Subcutaneous abdominal adipose tissue (tissue), 5 donors: ENCODE data around the gene FAN1.

Experiments used
- H3K27ac ChIP-seq: one replicate; pipeline ENCODE4 v1.7.0; 2013; ENCODE audit warnings: low read depth, mild to moderate bottlenecking, inconsistent platforms, low read length, moderate library complexity
- H3K27me3 ChIP-seq, 5 donors: one replicate each; pipeline ENCODE4 v1.7.0; 2013; ENCODE audit warnings: low read length in 5 of 5, inconsistent platforms in 1 of 5; ENCODE audit not compliant: control insufficient read depth in 5 of 5, insufficient read depth in 4 of 5
- H3K36me3 ChIP-seq, 5 donors: one replicate each; pipeline ENCODE4 v1.7.0; 2013; ENCODE audit warnings: low read length in 5 of 5; ENCODE audit not compliant: control insufficient read depth in 5 of 5, insufficient read depth in 5 of 5
- H3K4me1 ChIP-seq, 5 donors: one replicate each; pipeline ENCODE4 v1.7.0; 2013; ENCODE audit warnings: low read length in 5 of 5, mild to moderate bottlenecking in 3 of 5, moderate library complexity in 1 of 5; ENCODE audit not compliant: control insufficient read depth in 5 of 5, insufficient read depth in 5 of 5
- H3K4me3 ChIP-seq, 5 donors: one replicate each; pipeline ENCODE4 v1.7.0; 2013; ENCODE audit warnings: low read length in 5 of 5, low read depth in 1 of 5
- H3K9ac ChIP-seq, 5 donors: one replicate each; pipeline ENCODE4 v1.7.0; 2013; ENCODE audit warnings: low read length in 5 of 5, mild to moderate bottlenecking in 4 of 5, moderate library complexity in 3 of 5
- H3K9me3 ChIP-seq, 5 donors: one replicate each; pipeline ENCODE4 v1.7.0; 2013; ENCODE audit warnings: low read length in 5 of 5; ENCODE audit not compliant: control insufficient read depth in 5 of 5
- donor health status: healthy.
- donor health status: healthy.
- donor health status: healthy.
- donor health status: healthy.
- donor health status: healthy.

Gene FAN1

DNA sequence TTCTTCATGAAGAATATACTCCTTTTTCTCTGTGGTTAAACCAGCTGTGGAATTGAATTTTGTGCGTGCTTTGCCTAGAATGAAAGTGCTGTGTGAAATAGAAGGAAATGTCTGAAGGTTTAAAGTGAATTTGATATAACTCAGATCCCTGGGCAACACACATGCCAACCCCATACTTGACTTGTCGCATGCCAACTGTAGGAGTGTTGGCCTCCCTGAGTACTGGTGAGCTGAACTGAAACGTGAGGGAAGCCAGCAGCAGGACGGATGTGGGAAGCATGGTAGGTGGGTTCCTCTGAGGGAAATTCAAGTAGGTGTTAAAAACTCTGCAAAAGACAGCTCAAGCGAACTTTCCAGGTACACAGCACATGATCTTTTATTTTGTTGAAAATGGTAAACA lies 14.7 kb downstream of the FAN1 start:
- Histone ChIP-seq H3K9ac (no peak overlapping the region), H3K4me3 (no peak overlapping the region), H3K27ac (no peak overlapping the region), H3K9me3 (no peaks in the 10 kb centered on the region), H3K36me3 (peaks cover 15 to 82% (median 57%) of the 10 kb centered on the region in 5 donors), H3K27me3 (no peaks in the 10 kb centered on the region), H3K4me1 (peaks cover 0 to 23% (median 12%) of the 10 kb centered on the region in 5 donors)

DNA sequence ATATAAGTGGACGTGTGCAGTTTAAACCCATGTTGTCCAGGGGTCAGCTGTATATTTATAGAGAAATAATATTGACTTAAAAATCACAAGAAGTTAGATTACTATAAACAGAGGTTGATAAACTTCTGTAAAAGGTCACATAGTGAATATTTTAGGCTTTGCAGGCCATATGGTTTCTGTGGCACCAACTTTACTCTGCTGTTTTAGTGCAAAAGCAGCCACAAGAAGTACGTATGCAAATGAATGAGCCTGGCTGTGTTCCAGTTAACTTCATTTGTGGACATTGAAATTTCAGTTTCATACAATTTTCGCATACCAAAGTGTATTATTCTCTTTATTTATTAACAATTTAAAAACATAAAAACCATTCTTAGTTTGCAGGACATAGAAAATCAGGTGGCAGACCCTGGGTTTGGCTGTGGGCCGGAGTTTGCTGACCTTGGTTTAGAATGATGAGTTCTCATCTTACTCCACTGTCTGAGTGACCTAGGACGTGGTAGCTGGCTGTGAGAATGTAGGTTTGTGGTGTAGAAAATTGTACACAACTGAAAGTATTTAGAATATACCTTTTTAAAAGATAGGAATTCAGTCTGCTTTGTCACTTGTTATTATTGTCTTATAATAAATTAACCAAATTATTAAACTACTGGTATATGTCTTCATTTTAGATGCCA lies 16.3 kb downstream of the FAN1 start:
- Histone ChIP-seq H3K27ac (no peak overlapping the region), H3K27me3 (no peaks in the 10 kb centered on the region), H3K9ac (no peak overlapping the region), H3K9me3 (no peaks in the 10 kb centered on the region), H3K36me3 (peaks cover 14 to 83% (median 63%) of the 10 kb centered on the region in 5 donors), H3K4me1 (peaks cover 0 to 30% (median 16%) of the 10 kb centered on the region in 5 donors), H3K4me3 (no peak overlapping the region)

DNA sequence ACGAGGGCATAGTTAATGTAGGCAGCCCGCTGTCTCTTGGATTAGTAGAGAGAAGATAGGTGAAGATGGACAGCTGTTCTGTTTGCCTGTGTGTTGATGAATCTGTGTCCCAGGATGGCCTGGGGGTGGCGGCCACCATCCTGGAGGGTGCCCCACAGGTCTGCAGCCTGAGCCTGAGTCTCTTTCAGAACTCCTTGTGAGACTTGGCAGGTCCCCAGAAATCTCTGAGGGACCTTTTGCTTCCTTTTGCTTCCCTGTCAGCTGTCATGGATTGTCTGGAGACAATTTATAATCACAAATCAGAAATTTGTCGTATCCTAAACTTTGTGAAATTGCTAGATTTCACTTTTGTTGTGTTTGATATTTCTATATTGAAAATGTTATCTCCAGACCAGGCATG lies 17.4 kb downstream of the FAN1 start:
- no peaks in the 10 kb centered on the region for H3K27me3 ChIP-seq
- no peak overlapping the region for H3K9ac ChIP-seq
- H3K4me3 ChIP-seq: no peak overlapping the region
- H3K36me3 ChIP-seq: peaks cover 11 to 88% (median 71%) of the 10 kb centered on the region in 5 donors
- no peak overlapping the region for H3K27ac ChIP-seq
- H3K9me3 ChIP-seq: no peaks in the 10 kb centered on the region
- H3K4me1 ChIP-seq: peaks cover 0 to 30% (median 16%) of the 10 kb centered on the region in 5 donors

DNA sequence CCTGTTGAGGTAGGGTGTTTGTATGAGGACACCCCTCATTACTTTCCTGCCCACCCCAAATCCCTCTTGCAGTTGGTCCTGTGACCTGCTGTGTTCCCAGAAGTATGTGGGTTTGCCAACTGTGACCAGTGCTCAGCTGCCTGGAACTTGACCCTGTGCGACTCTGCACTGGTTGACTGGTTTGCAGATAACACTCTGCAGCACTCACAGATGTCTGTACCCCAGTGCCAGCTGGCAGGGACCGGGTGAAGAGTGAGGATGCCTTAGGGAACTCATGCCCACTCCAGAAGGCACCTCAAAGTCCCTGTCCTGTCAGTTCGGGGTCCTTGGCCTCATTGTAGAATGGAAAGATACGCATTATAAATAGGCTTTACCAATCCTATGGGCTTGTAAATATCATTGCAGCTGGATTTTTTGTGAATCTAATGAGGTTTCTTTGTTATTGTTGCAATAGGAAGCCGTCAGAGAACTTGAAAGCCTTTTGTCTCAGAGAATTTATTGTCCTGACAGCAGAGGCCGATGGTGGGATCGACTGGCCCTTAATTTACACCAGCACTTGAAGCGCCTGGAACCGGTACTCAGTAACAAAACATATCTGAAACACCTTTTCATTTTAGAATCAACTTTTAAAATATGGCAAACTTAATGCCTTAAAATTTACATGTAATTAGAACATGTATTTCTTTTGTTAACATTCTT lies 18.2 kb downstream of the FAN1 start:
- Histone ChIP-seq H3K9me3 (no peaks in the 10 kb centered on the region), H3K27me3 (no peaks in the 10 kb centered on the region), H3K4me1 (peaks cover 0 to 30% (median 21%) of the 10 kb centered on the region in 5 donors), H3K9ac (no peak overlapping the region), H3K27ac (no peak overlapping the region), H3K4me3 (no peak overlapping the region), H3K36me3 (peaks cover 6 to 88% (median 75%) of the 10 kb centered on the region in 5 donors)

DNA sequence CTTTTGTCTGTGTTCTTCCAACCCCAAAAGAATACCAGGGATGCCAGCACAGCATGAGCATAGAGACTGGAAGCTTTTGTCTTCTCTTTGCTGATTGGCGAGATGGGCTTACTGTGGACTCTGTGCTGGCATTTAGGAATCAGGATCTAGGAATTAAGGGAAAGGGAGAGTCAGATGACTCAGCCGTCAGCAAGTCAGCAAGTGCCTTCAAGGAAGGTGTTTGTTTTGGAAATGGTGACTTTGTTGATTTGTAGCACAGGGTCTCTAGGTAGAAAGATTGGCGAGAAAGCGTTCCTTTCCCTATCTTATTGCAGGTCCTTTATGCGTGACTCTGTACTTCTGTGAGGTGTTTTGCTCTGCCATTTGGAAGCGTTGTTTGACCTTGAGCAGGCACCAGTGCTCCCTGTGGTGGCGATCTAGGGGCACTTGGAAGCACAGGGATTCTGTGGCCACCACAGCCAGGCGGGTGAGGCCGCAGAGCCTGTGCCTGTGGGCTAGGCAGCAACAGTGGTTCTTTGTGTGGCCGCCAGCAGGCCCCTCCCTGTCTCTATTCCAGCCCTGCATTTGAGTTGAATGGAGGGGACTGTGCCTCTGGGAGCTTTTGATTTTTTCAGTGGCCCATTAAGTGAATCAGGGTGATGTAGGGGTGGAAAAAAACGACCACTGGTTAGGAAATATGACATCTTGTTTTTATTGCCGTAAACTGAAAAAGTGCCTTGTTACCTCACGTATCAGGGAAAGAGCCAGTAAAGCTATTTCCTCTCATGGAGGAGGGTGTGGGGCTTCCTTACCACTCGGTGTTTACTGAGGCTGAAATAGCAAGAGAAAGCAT lies 19.0 kb downstream of the FAN1 start:
- no peaks in the 10 kb centered on the region for H3K27me3 ChIP-seq
- no peak overlapping the region for H3K27ac ChIP-seq
- H3K9me3 ChIP-seq: no peaks in the 10 kb centered on the region
- H3K36me3 ChIP-seq: peaks cover 6 to 89% (median 79%) of the 10 kb centered on the region in 5 donors
- H3K4me3 ChIP-seq: no peak overlapping the region
- H3K9ac ChIP-seq: no peak overlapping the region
- H3K4me1 ChIP-seq: peaks cover 0 to 30% (median 21%) of the 10 kb centered on the region in 5 donors

DNA sequence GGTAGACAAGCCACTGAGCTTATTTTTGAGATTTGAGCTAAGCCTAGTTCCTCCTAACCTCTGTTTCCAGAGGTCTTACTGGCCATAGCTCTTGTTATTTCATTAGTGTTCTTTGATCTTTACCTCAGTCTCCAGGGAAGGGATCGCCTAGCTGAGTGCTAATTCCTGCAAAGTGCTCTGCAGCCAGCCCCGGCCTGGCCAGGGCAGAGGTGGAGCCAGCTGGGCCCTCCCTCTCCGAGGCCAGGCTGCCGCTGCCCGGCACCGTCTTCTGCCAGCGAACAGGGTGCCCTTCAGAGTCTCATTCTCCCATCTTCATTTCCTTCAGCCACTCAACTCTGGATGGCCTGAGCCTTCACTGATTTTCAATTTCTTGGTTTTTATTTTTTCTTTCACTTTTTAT lies 19.7 kb downstream of the FAN1 start:
- Histone ChIP-seq H3K9me3 (no peaks in the 10 kb centered on the region), H3K4me3 (no peak overlapping the region), H3K27me3 (no peaks in the 10 kb centered on the region), H3K4me1 (peaks cover 0 to 30% (median 21%) of the 10 kb centered on the region in 5 donors), H3K36me3 (peaks cover 6 to 91% (median 79%) of the 10 kb centered on the region in 5 donors), H3K9ac (no peak overlapping the region), H3K27ac (no peak overlapping the region)

DNA sequence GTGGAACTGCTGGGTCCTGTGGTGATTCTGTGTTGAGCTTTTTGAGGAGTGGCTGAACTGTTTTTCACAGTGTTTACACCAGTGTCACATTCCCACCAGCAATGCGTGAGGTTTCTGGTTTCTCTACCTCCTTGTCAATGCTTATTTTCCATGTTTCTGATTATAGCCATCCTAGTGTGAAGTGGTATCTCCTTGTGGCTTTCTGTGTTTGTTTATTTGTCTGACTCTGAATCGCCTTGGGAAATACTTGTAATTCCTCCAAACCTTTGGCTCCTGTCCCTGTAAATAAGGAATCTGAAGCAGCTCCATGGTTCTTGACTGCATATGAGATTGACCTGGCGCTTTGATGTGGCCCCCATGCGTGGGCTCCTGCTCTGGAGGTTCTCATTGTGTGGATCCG lies 20.6 kb downstream of the FAN1 start:
- peaks cover 0 to 30% (median 21%) of the 10 kb centered on the region in 5 donors for H3K4me1 ChIP-seq

DNA sequence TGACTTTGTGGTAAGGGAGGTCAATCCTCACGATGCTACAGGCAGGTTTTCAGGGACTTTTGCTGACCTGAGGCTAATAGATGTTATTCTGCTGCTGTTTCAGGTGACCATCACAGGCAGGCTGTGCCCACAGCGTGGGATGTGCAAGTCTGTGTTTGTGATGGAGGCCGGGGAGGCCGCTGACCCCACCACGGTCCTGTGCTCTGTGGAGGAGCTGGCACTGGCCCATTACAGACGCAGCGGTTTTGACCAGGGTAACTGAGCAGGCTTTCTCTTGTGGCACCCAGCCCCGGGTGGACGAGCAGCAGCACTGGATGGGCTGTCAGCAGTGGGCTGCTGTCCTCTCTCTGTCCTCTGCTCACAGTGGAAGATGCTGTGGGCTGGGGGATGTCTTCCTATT lies 22.0 kb downstream of the FAN1 start:
- Histone ChIP-seq H3K9me3 (no peaks in the 10 kb centered on the region), H3K9ac (no peak overlapping the region), H3K27ac (no peak overlapping the region), H3K4me3 (no peak overlapping the region), H3K4me1 (peaks cover 0 to 30% (median 21%) of the 10 kb centered on the region in 5 donors), H3K27me3 (no peaks in the 10 kb centered on the region), H3K36me3 (peaks cover 6 to 93% (median 83%) of the 10 kb centered on the region in 5 donors)

More for the DNA sequence above, 20.6 kb downstream of the FAN1 start:
- Histone ChIP-seq H3K27ac (no peak overlapping the region), H3K27me3 (no peaks in the 10 kb centered on the region), H3K9me3 (no peaks in the 10 kb centered on the region), H3K36me3 (peaks cover 6 to 93% (median 81%) of the 10 kb centered on the region in 5 donors), H3K4me3 (no peak overlapping the region), H3K9ac (no peak overlapping the region)

DNA sequence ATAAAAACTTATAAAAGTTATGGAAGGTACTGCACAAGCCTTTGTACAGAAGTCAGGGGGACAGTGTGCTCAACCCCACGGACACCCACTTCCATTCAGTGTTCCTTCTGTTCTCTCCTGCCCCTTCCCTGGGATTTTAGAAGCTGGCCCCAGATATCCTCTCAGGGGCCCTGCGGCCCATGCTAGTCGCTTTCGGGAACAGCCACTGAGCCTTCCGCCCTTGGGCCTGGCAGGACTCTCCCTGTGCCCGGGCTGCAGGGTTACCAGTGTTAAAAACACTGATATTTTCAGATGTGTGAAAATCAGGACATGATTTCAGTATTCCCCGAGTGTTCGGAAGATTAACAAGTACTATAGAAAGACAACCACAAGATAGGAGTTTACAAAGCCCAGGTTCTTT lies 22.4 kb downstream of the FAN1 start:
- Histone ChIP-seq H3K27ac (no peak overlapping the region), H3K9ac (peak overlapping the region in 1 of 5 donors; percentile 39), H3K4me1 (peaks cover 0 to 25% (median 18%) of the 10 kb centered on the region in 5 donors), H3K27me3 (no peaks in the 10 kb centered on the region), H3K4me3 (no peak overlapping the region), H3K36me3 (peaks cover 6 to 93% (median 82%) of the 10 kb centered on the region in 5 donors), H3K9me3 (no peaks in the 10 kb centered on the region)
